Inflammatory macrophage treated with lipopolysaccharide for 1 hour (primary cell): ENCODE measurements around the gene SNAP29.
"Not testable (repeated sequence)": the region's sequence is repeated elsewhere in the genome, so short reads cannot be mapped to it uniquely, and the experiment has no call there.

Experiments
- DNase-seq, 2 donors: peaks; one replicate each; pipeline ENCODE4 v3.0.0-alpha.2; 2020 to 2022

Gene SNAP29

GRCh38 chr22:20867179-20868024, 8.6 kb downstream of the SNAP29 start:
- peak; percentile 88 for DNase-seq

GRCh38 chr22:20868025-20868962, 9.5 kb downstream of the SNAP29 start:
- DNase-seq: no peak

GRCh38 chr22:20869234-20869633, 10.4 kb downstream of the SNAP29 start:
- DNase-seq: no peak

- no peak for DNase-seq
Measured at GRCh38 chr22:20873214-20873613, 14.4 kb downstream of the SNAP29 start.

GRCh38 chr22:20875296-20875695, 16.5 kb downstream of the SNAP29 start:
- DNase-seq: no peak

- DNase-seq: no peak
Measured at GRCh38 chr22:20877715-20878114, 18.9 kb downstream of the SNAP29 start.

GRCh38 chr22:20881231-20881630, 22.4 kb downstream of the SNAP29 start:
- DNase-seq: no peak

- no peak for DNase-seq
Measured at GRCh38 chr22:20881869-20882815, 23.3 kb downstream of the SNAP29 start.

GRCh38 chr22:20882855-20883254, 24.0 kb downstream of the SNAP29 start:
- no peak for DNase-seq

- no peak for DNase-seq
Measured at GRCh38 chr22:20884454-20884853, 25.6 kb downstream of the SNAP29 start.

GRCh38 chr22:20885017-20885556, 26.3 kb downstream of the SNAP29 start:
- no peak for DNase-seq

GRCh38 chr22:20885557-20886323, 26.9 kb downstream of the SNAP29 start:
- DNase-seq: peak; percentile 71 to 90

GRCh38 chr22:20887375-20887774, 28.6 kb downstream of the SNAP29 start:
- no peak for DNase-seq

GRCh38 chr22:20889025-20889704, 30.4 kb downstream of the SNAP29 start:
- peak; percentile 30 to 50 for DNase-seq

- no peak for DNase-seq
Measured at GRCh38 chr22:20889904-20890540, 31.2 kb downstream of the SNAP29 start.

GRCh38 chr22:20890975-20891374, 32.2 kb downstream of the SNAP29 start:
- DNase-seq: no peak

GRCh38 chr22:20897737-20898136, 38.9 kb downstream of the SNAP29 start:
- not testable (repeated sequence) for DNase-seq

GRCh38 chr22:20899827-20900423, 41.1 kb downstream of the SNAP29 start:
- DNase-seq: no peak

- not testable (repeated sequence) for DNase-seq
Measured at GRCh38 chr22:20901093-20902033, 42.6 kb downstream of the SNAP29 start.
